DMS153 (cell line): Measurements from ENCODE around the gene CTNND2.

Experiments used
- DNase-seq: peaks from one replicate; lab custom pipeline; 2025; lab: John Stamatoyannopoulos, UW

The CTNND2 gene

DNA sequence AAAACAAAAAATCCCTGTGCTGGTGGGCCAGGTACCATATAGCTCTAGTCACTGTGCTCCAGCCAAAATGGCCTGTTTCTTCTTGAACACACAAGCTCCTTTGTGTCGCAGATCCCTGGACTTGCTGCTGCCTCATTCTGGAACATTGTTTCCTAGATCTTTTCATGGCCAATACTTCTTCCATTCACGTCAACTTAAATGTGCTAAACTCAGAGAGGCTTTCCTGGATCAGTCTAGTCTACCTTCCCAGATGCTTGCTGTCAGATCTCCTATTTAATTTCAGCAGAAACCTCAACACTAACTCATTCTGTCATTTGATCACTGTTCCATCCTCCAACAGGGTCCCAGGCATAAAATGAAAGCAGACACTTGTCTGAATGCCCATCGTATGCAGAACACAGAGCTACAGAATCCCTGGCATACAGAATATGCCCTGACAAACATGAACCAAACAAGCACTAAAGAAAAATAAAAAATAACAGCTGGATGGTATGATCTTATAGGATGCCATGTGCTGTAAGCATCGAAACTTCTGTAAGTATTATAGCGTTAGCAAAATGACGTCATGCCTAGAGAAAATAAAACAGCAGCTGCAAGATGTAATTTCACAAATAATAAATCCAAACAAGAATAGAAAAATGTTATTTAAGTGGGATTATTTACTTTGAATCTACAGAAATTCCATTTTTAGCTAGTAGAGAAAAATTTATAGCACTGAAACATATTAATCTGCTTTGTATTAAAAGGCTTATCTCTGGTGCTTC, 739.5 kb downstream of the CTNND2 start:
- DNase-seq, result no peak

DNA sequence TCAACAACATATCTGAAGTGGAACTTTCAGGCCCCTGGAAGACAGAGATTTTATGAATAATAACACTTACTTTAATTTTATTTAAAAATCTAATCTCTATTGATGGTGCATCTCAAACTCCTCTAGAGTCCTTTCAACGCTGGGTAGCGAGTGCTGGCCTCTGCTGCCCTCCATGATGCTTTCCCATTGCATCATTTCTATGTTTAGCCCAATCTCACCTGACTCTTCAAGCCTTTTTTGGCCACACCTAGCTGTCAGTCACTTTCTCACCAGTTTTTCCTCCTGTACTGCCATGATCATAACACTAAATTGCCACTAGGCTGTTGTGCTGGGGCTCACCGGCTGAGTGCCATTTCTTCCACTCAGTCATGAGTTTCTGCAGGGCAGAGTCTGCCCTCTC, 747.1 kb downstream of the CTNND2 start:
- DNase-seq, result no peak

DNA sequence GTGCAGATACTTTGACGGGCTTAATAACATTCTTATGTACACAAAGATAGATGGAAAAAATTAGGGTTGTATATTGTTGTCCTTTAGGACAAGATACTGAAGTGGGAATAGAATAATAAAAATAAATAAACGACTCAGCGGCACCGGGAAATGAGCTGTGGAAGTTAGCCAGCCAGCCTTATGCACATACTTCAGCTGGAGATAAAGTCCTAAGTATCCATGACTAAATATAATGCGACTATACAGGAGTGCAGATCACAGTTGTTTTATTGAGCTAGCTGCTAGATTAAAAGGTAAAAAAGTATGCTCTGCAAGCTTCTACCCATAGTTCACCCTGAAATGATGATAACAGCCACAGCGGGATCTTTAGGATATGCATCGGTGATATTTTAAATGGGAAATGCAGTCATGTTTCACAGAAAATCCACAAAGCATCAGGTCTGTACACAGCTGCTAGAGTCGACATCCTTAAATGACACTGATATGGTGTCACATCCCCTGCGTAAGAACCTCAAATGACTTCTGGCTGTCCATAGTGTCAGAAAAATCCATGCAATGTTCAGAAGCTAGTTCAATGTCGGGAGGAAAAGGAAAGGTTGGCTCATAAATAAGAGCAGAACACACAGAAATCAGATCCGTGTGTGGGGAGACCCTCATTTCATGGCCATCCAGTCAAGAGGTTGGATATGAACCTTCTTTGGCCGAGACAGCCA, 750.4 kb downstream of the CTNND2 start:
- DNase-seq, result no peak

DNA sequence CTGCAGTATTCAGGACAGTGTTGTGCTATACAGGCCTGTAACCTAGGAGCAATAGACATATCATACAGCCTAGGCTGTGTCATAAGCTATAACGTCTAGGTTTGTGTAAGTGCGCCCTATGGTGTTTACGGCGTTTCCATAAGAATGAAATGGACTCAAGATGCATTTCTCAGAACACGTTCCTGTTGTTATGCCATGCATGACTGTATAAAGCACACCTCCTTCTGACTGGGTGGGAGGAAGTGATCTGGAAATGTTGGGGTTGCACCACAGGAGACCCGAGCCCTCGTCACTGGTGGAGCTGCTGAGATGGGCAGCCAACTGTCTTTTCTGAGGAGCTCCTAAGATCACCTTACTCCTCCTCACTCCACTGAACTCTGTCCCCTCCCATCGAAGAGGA, 751.9 kb downstream of the CTNND2 start:
- no peak for DNase-seq

DNA sequence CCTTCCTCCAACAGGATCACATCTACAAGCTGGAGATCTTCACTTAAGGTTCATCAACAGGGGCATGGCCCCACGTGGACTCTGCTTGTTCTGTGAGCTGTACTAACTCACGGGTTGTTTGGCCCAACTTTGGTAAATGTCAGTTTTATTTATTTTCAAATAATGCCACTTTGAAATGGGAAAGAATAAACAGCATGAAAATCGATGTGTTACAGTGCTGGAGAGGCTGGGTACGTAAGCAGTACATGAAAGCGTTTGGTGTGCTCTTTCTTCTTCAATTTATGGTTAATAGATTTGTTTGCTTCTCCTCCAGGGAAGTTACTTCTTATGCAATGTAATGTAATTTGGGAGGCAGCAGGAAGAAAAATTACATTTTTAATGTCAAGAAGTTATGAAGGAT, 753.3 kb downstream of the CTNND2 start:
- no peak for DNase-seq

DNA sequence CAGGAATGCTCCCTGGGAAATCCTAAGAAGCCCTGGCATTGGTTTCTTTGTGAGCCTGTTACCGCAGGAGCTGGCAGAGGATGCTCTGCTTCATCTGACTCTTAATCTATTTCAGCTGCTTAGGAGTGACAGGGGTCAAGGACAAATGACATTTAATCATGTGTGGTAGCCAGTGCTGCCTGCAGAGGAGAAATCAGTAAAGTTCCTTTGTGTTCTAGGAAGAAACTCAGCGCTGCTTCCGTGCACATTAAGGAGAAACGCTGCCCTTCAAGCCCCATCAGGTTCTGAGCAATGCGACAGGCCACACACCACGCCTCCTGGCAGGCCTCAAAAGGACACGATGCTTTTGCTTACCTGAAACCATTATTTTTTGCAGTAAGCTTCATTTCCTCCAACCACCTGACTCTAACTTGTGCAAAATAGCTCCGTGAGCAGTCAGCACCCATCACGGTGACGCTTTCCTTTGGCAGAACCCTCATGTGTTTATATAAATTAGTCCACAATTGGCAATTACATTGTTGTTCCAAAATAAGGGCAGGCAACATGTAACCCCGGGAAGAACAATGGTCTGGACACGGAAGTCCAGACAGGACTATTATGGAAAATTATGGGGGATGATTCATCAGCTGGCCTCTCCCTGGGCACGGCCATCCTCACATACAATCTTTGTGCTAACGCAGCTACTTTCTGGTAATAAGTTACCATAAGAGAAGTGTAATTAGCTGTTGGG, 755.3 kb downstream of the CTNND2 start:
- DNase-seq, result no peak

DNA sequence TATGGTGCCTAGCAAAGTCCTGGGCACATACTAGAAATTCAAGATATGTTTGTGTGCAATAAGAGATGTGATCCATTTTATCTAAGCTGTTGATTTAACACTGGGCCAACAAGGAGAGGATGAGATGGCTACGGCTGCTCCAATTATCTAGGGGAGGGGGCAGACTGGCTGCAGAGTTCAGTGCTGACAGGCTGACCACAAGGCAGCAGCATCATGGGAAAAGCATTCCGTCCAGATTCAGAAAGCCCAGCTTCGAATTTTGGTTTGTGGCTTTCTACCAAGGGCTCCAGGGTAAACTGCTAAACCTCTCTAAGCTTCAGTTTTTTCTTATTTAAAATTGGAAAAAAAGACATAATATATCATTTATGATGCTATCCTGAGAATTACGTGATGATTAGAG, 758.1 kb downstream of the CTNND2 start:
- no peak for DNase-seq

DNA sequence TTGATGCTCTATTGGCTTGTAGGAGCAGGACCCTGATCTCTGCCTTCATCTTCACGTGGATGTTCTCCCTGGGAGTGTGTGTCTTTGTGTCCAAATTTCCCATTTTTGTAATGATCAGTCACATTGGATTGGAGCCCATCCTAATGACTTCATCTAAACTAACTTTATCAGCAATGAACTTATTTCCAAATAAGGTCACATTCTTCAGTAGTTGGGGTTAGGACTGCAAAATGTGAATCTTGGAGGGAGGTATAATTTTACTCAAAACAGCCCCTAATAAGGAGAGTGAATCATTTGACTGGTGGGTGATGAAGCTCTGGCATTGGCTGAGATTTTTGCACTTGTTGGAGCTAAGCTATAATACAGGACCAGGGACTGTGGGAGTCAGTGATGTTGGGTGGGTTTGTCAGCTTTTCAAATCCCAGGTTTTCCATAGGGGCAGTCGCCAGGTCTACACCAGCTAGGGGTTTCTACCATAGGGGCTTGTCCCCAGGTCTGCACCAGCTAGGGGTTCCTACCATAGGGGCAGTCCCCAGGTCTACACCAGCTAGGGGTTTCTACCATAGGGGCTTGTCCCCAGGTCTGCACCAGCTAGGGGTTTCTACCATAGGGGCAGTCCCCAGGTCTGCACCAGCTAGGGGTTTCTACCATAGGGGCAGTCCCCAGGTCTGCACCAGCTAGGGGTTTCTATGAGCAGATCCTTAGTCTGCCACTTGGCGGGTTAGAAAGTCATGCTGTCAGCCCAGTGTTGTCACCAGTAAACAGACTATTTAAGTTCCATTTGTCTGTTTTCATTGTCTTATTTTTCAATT, 760.6 kb downstream of the CTNND2 start:
- DNase-seq, result no peak

DNA sequence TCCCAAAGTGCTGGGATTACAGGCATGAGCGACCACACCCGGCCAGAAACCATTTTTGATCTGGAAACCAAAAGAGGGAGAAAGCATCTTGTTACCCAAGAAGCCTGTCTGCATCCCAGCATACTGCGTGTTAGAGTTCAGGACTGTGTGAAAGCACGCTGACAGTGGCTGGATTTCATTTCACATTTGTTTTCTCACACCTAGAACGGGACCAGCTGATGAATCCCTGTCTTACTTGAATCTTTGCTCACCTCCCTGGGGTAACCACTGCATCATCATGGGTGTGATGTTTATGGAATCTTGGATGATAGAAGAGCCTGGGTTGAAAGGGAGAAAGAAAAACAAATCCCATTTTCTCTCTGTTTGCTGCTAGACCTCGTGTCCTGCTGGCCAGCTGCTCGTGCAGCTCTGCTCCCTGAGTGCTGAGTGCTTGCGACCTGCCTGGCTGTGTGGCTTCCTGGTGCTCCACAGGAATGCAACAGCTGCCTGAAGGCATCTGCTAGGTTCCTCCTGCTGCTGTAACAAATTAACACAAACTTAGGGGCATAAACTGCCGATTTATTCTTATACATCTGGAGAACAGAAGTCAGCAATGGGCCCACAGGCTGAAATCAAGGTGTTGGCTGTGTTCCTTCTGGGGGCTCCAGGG, 764.9 kb downstream of the CTNND2 start:
- no peak for DNase-seq

DNA sequence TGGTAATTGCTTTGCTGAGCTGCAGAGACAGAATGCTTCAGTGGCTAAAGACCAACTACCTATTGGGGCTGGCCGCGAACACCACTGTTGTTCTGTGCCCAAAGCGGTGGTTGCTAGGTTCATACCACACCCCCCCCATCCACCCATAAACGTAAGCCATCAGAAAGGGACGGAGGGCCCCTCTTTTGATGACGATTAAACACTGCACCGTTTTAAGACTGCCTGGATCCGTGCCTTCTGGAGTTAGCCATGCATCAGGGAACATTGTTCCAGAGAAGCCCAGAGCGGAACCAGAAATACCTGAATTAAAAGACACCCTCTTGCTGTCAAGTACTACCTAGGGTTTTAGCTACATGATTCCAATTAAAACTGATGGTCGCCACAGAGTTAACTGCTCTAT, 774.1 kb downstream of the CTNND2 start:
- DNase-seq, result no peak

DNA sequence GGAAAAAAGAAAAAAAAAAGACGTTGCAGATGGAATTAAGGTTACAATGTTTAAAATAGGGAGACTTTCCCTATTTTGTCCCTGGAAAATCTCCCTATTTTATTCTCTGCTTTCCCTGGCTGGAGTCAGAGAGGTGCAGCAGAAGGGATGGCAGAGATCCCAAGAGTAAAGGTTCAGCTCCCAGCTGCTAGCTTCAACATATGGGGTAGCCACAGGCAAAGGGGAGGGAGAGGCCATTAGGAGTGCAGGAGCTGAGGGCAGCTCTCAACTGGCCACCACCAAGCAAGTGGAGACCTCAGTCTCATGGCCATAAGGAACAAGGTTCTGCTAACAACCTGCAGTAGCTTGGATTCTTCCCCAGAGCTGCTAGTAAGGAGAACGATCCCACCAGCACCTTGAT, 776.2 kb downstream of the CTNND2 start:
- DNase-seq, result no peak

DNA sequence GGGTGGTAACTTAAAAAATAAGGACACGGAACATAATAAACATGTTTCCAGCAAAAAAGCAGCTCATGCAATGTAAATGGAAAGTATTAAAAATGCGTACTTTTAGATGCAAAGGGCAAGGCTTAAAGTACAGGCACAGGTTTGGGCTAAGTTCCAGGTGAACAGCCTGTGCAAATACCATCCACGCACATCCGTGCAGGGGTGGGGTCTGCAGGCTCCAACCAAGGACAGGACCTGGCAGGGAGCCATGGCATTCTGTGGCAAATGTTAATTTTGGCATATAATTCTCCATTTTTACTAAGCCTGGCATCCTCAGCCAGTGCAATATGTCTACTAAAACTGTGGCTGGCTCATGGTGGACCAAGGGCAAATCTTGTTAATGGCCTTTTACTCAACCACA, 777.4 kb downstream of the CTNND2 start:
- no peak for DNase-seq

DNA sequence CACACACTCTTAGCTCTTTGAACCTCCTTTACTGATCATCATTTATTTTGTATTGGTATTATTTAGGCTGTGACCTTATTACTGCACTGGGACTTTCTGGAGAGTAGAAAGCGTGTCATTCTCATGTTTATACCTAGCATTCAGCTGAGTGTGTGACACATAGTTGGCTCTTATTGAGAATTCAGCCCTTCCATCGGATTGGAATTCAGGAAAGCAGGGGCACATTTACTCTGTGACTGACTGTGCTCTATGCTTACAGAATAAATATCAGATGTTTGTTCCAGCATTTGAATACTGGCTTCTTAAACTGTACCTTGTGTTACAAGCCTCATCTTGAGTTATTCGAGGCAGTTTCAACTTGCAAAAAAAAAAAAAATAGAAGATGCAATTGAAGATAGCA, 782.4 kb downstream of the CTNND2 start:
- no peak for DNase-seq

DNA sequence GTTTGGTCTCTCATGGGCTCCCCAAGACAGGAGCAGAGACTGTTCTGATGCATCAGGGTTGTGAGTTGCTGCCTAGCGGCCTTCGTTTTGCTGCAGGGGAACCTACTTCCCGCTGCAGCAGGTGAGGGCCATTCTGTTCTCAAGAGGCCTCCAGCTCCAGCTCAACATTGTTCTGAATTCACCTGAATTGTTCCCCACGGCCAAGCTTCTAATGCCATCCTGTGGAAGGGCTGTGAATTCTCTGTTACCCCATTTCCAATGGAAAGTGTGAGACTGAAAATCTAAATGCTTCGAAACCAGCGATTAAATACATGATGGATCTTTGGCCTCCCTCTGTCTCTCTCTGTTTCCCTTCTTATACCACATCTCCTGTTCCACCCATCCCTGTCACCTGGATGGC, 794.1 kb downstream of the CTNND2 start:
- DNase-seq, result no peak

DNA sequence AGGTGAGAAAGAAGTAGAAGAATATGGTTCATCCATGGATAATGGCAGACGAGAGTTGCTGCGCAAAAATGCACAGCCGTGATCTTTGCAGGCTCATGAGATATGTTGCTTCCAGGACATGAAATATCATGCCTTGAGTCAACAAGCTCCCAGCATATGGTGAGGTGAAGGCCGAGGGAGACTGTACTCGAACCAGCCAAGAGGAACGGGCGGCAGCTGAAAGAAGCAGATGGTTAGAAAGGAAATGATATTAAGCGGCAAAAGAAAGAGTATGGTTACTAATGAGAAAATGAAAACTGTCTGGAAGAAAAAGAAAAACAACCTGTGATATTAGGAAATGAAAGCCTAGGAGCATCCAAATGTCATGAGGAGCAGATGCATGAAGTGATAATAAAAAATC, 798.5 kb downstream of the CTNND2 start:
- no peak for DNase-seq

DNA sequence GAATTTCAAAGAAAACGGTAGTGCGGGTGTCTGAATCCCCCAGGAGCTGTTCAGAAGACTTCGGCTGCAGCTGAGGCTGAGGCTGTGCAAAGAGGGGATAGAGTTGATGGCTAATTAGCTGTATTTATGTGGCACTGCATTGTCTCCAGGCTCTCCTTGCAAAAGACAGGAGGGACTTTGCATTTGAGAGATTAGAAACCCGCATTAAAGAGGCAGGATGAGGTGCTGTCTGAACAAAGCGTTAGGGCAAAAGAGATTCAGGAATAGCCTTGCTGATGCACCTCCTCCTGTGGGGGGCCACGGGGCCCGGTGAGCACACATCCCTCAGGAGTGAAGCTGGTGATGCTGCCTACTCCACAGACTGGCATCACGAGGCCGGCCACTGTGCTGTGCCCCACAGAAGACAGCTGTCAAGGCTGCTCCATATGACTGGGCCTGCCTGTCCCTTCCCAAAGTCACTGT, 799.6 kb downstream of the CTNND2 start:
- no peak for DNase-seq

DNA sequence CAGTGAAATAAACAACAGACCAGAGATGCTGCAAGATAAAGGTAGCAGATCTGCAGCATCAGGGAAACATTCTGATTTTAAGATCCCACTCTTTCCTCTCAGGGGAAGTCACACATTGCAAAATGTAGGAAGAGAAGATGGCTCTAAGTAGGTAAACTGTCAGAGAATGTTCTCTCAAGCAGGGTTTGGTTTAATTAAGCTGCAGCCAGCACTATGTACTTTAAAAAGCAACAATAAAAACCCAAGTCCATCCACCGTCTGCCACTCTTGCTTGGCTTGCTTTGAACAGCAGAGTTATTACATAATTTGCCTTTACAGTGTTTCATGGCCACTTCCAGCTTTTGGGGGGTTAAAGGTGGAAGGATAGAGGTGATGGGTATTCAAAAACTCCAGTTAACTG, 800.0 kb downstream of the CTNND2 start:
- DNase-seq, result no peak

DNA sequence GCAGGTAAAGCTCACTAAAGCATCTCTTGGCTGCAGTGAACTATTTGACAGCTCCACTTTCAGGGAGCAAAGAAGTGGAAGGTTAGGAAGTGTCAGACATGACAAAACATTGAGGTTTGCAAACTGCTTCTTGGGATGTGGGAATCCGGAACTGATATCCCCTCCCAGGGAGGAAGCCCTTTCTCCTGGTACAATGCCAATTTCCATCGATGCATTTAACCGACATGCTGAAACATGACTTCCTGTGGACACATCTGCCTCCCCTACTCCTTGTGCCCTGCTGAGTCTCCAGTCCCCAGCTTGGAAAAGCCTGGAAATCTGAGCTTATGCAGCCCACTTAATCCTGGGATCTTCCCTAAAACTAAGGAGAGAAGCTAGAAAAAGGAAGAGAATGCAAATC, 820.1 kb downstream of the CTNND2 start:
- no peak for DNase-seq

DNA sequence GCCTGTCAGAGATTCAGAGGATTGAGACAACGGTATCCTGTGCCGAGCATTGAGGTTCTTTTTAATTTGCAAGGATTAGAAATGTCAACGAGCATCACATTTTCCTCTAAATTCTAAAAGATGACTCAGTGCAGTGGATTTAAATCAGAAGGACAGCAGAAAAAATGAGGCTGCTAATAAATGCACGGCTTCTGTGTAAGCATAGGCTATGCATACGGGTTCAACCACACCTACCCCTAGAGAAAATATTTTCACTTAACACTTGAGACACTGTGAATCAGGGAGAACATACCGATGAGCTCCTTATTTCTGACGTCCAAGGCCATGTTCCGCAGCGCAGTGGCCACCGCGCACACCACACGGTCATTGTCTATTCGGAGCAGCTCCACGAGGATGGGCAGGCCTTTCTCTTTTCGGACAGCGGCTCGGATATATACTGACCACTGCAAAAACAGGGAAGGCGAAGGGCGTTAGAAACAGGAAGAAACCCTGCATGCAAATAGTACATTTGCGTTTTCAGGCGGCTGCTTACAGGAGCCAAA, 821.8 kb downstream of the CTNND2 start:
- no peak for DNase-seq

DNA sequence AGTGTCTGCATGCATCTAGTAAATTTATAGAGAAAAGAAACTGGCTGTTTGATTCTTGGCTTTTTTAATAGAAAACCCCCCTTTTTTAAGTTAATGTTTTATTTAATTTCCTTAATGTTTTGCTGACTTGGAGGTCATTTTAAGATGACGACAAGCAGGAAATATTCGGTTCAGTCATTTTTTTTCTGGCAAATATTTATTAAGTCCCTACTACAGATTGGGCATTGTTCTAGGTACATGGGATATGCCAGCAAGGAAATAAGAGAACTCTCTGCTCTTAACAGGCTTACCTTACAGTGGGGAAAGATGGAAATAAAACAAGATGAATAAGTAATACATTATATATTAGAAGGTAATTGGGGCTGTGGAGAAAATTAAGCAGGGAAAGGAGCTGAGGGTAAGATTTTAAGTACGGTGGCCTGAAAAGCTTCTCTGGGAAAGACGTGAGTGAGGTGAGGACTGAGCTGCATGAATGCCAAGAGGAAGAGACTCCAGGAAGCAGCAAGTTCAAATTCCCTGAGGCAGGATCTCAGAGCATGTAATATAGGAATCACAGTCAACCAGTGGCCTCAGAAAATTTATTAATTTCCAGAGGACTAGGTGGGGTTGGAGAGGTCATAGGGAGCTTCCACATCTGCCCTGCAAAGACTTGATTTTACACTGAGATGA, 827.2 kb downstream of the CTNND2 start:
- DNase-seq, result no peak
